Transverse colon (tissue), 4 donors: ENCODE results near the gene LSM12. TPM values are rescaled to one million over a fixed set of nuclear protein-coding genes. Genes with fewer than 3 reads are reported as not detected.
A peak's percentile ranks its signal among the peaks of the same experiment; 100 is the strongest.

Source experiments
- DNase-seq: peaks from one replicate; pipeline ENCODE4 v3.0.0-alpha.2; 2019
- H3K27ac ChIP-seq, 4 donors: fragments of 200-600 bp; sonication (generic); 2 replicates each; pipeline ENCODE4 v1.5.1; 2016 to 2018; ENCODE audit warnings: inconsistent platforms in 4 of 4
- H3K27me3 ChIP-seq: fragments of 200-600 bp; sonication (generic); 2 replicates; pipeline ENCODE4 v1.5.1; 2017; ENCODE audit warnings: inconsistent platforms
- H3K36me3 ChIP-seq, 4 donors: fragments of 200-600 bp; sonication (generic); 2 replicates each; pipeline ENCODE4 v1.5.1; 2017 to 2019; ENCODE audit warnings: inconsistent platforms in 4 of 4
- H3K4me1 ChIP-seq, 4 donors: fragments of 200-600 bp; sonication (generic); 2 replicates each; pipeline ENCODE4 v1.5.1; 2017 to 2020; ENCODE audit warnings: inconsistent platforms in 4 of 4
- H3K4me3 ChIP-seq, 4 donors: fragments of 200-600 bp; sonication (generic); 1 replicate in 1 of 4; 2 replicates in 3 of 4; pipeline versions ENCODE4 v1.5.1 to v1.6.1; 2017 to 2019; ENCODE audit warnings: inconsistent platforms in 4 of 4
- H3K9me3 ChIP-seq, 2 donors: fragments of 200-600 bp; sonication (generic); 2 replicates each; pipeline ENCODE4 v1.5.1; 2017 to 2019; ENCODE audit warnings: inconsistent platforms in 2 of 2
- EP300 ChIP-seq: sonication (generic); formaldehyde crosslinking; IDR thresholded peaks from one replicate; pipeline ENCODE4 v1.6.1; 2017; ENCODE audit warnings: antibody characterized with exemption, low read depth
- POLR2A ChIP-seq: fragments of 450-650 bp; IDR thresholded peaks from one replicate; pipeline ENCODE4 v1.6.1; 2016; ENCODE audit warnings: antibody characterized with exemption, mild to moderate bottlenecking, moderate library complexity
- POLR2AphosphoS5 ChIP-seq, 3 donors: sonication (generic); formaldehyde crosslinking; IDR thresholded peaks; one replicate each; pipeline ENCODE4 v1.6.1; 2016; ENCODE audit warnings: antibody characterized with exemption in 3 of 3
- WGBS, 2 donors: methylation state at CpG; one replicate each; pipeline ENCODE4 v1.1.5; 2018; ENCODE audit warnings: low coverage in 1 of 2; 5-methylcytosine and 5-hydroxymethylcytosine counted together
- in situ Hi-C, 4 donors: fragments of 200-750 bp; cut with MboI; loops; one replicate each; pipeline versions ENCODE4 v1.15.0 to v1.15.1; 2017; ENCODE audit warnings: low sequenced_read_pairs in 3 of 4, low pct_ligation_motif_present in 1 of 4, low pct_unique_long_range_greater_than_20kb in 1 of 4
- intact Hi-C: fragments of 100-400 bp; cut with DNase I; formaldehyde crosslinking; loops from one replicate; pipeline ENCODE4 v1.15.1; 2023; ENCODE audit warnings: low total_unique reads
- total RNA-seq, 4 donors: library from RNA; depleted of rRNA; stranded (reverse); fragments of >200 nt; gene quantifications; one replicate each; pipeline ENCODE4 v1.1.0, GENCODE V29; 2016
- TF ChIP-seq, protein P1 (sequence below), 5 experiments: fragments of 200-600 bp in 3 of 5; fragments of 450-650 bp in 2 of 5; sonication (generic) in 3 of 5; IDR thresholded peaks; 1 replicate in 2 of 5; 2 replicates in 3 of 5; pipeline ENCODE4 v1.5.1; 2016 to 2017; ENCODE audit warnings: antibody characterized with exemption in 5 of 5, inconsistent platforms in 3 of 5, mild to moderate bottlenecking in 2 of 5, moderate library complexity in 1 of 5

The LSM12 gene
- total RNA-seq, 4 donors from 2014 or later: 5.4 to 29.2 (median 22.9) TPM

GRCh38 chr17:44006598-44007345 lies 59.7 kb downstream of the LSM12 start:
- no peaks in the 10 kb centered on the region for H3K9me3 ChIP-seq
- intact Hi-C loops: no loop called here
- DNase-seq: peak; percentile 100
- peak overlapping the region; percentile 63 to 74 (median 68) for H3K27ac ChIP-seq
- H3K36me3 ChIP-seq: no peaks in the 10 kb centered on the region
- peaks cover 28% of the 10 kb centered on the region for H3K27me3 ChIP-seq
- peak overlapping the region; percentile 34 to 58 (median 46) for H3K4me3 ChIP-seq
- TF ChIP-seq POLR2A (peak; percentile 48), POLR2AphosphoS5 (IDR thresholded peaks at IDR 0.05) (peak in 2 of 3 donors; percentile 57 to 68), EP300 (no peak)
- TF ChIP-seq, protein P1, sequence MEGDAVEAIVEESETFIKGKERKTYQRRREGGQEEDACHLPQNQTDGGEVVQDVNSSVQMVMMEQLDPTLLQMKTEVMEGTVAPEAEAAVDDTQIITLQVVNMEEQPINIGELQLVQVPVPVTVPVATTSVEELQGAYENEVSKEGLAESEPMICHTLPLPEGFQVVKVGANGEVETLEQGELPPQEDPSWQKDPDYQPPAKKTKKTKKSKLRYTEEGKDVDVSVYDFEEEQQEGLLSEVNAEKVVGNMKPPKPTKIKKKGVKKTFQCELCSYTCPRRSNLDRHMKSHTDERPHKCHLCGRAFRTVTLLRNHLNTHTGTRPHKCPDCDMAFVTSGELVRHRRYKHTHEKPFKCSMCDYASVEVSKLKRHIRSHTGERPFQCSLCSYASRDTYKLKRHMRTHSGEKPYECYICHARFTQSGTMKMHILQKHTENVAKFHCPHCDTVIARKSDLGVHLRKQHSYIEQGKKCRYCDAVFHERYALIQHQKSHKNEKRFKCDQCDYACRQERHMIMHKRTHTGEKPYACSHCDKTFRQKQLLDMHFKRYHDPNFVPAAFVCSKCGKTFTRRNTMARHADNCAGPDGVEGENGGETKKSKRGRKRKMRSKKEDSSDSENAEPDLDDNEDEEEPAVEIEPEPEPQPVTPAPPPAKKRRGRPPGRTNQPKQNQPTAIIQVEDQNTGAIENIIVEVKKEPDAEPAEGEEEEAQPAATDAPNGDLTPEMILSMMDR (IDR thresholded peaks at IDR 0.05): peak; percentile 39 to 54 (median 41)
- H3K4me1 ChIP-seq: peaks cover 18 to 37% (median 33%) of the 10 kb centered on the region in 4 donors
- WGBS, 2 donors: 0 to 1% methylated on average over 1 to 40 of the region's 40 CpGs
- in situ Hi-C loops: no loop called here

DNA sequence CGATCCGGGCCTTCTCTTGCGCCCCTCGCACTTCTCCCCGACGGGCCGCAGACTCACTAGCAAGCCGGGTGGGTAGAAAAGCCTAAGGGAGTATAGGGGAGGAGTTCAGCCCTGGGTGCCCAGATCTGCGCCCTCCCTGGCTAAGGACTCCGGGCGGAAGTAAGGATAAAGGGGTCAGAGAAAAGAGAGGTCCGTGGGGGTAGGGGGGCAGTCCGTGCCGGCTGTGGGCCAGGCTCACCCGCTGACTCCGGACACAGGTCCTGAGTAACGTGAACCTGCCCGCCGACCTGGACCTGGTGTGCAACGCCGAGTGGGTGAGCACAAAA lies 60.2 kb downstream of the LSM12 start:
- no peak for DNase-seq
- in situ Hi-C loops: no loop called here
- peaks cover 28% of the 10 kb centered on the region for H3K27me3 ChIP-seq
- intact Hi-C loops: no loop called here
- peak overlapping the region; percentile 55 to 71 (median 61) for H3K27ac ChIP-seq
- peak overlapping the region; percentile 15 to 58 (median 46) for H3K4me3 ChIP-seq
- H3K9me3 ChIP-seq: no peaks in the 10 kb centered on the region
- WGBS, 2 donors: 2% methylated on average over 21 of the region's 21 CpGs; no CpG with 5 or more reads in 1 of the 2 donors
- no peaks in the 10 kb centered on the region for H3K36me3 ChIP-seq
- H3K4me1 ChIP-seq: peaks cover 18 to 37% (median 33%) of the 10 kb centered on the region in 4 donors
- TF ChIP-seq EP300 (no peak), POLR2AphosphoS5 (IDR thresholded peaks at IDR 0.05) (no peak), POLR2A (no peak)
- TF ChIP-seq, protein P1 (IDR thresholded peaks at IDR 0.05): no peak

DNA sequence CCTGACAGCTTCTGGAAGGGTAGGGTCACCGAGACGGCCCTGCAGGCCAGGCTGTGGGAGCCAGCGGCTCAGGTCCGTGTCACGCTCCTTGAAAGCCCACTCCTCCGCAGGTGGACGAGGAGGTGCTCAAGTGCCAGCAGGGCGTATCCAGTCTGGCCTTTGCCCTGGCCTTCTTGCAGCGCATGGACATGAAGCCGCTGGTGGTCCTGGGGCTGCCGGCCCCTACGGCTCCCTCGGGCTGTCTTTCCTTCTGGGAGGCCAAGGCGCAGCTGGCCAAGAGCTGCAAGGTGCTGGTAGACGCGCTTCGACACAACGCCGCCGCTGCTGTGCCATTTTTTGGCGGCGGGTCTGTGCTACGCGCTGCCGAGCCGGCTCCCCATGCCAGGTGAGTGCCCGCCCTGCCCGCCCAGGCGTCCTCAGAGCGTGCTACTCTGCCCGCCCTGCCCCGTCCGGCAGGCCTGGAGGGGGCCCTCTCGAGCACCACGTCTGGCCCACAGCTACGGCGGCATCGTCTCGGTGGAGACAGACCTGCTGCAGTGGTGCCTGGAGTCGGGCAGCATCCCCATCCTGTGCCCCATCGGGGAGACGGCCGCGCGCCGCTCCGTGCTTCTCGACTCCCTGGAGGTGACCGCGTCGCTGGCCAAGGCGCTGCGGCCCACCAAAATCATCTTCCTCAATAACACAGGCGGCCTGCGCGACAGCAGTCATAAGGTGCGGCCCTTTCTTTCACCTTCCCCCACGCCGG lies 60.8 kb downstream of the LSM12 start:
- no peaks in the 10 kb centered on the region for H3K36me3 ChIP-seq
- peaks cover 18 to 37% (median 33%) of the 10 kb centered on the region in 4 donors for H3K4me1 ChIP-seq
- H3K4me3 ChIP-seq: peak overlapping the region; percentile 15 to 58 (median 46)
- H3K9me3 ChIP-seq: no peaks in the 10 kb centered on the region
- in situ Hi-C loops: no loop called here
- WGBS, 2 donors: 2% methylated on average over 46 of the region's 59 CpGs; no CpG with 5 or more reads in 1 of the 2 donors
- peak overlapping the region; percentile 55 to 71 (median 61) for H3K27ac ChIP-seq
- intact Hi-C loops: no loop called here
- DNase-seq: peak; percentile 72
- TF ChIP-seq POLR2A (no peak), POLR2AphosphoS5 (IDR thresholded peaks at IDR 0.05) (peak in 1 of 3 donors; percentile 49), EP300 (no peak)
- TF ChIP-seq, protein P1 (IDR thresholded peaks at IDR 0.05): peak in 3 of 5 experiments; percentile 18 to 41 (median 39)
- peaks cover 28% of the 10 kb centered on the region for H3K27me3 ChIP-seq

GRCh38 chr17:44004761-44005526 lies 61.5 kb downstream of the LSM12 start:
- TF ChIP-seq POLR2AphosphoS5 (IDR thresholded peaks at IDR 0.05) (no peak), POLR2A (no peak), EP300 (no peak)
- TF ChIP-seq, protein P1 (IDR thresholded peaks at IDR 0.05): no peak
- 5% methylated on average over 44 of the region's 71 CpGs; no CpG with 5 or more reads in 1 of the 2 donors for WGBS, 2 donors
- no peaks in the 10 kb centered on the region for H3K36me3 ChIP-seq
- H3K27ac ChIP-seq: peak overlapping the region in 3 of 4 donors; percentile 59 to 71 (median 63)
- intact Hi-C loops (no loop called here), in situ Hi-C loops (no loop called here)
- H3K27me3 ChIP-seq: peaks cover 28% of the 10 kb centered on the region
- peaks cover 18 to 37% (median 33%) of the 10 kb centered on the region in 4 donors for H3K4me1 ChIP-seq
- peak overlapping the region in 3 of 4 donors; percentile 44 to 58 (median 49) for H3K4me3 ChIP-seq
- H3K9me3 ChIP-seq: no peaks in the 10 kb centered on the region
- peak; percentile 49 for DNase-seq
